ENCODE data around the gene LRRK2.
A peak's percentile ranks its signal among the peaks of the same experiment; 100 is the strongest.
"Not testable (repeated sequence)": the region's sequence is repeated elsewhere in the genome, so short reads cannot be mapped to it uniquely, and the experiment has no call there.

Gene LRRK2

DNA sequence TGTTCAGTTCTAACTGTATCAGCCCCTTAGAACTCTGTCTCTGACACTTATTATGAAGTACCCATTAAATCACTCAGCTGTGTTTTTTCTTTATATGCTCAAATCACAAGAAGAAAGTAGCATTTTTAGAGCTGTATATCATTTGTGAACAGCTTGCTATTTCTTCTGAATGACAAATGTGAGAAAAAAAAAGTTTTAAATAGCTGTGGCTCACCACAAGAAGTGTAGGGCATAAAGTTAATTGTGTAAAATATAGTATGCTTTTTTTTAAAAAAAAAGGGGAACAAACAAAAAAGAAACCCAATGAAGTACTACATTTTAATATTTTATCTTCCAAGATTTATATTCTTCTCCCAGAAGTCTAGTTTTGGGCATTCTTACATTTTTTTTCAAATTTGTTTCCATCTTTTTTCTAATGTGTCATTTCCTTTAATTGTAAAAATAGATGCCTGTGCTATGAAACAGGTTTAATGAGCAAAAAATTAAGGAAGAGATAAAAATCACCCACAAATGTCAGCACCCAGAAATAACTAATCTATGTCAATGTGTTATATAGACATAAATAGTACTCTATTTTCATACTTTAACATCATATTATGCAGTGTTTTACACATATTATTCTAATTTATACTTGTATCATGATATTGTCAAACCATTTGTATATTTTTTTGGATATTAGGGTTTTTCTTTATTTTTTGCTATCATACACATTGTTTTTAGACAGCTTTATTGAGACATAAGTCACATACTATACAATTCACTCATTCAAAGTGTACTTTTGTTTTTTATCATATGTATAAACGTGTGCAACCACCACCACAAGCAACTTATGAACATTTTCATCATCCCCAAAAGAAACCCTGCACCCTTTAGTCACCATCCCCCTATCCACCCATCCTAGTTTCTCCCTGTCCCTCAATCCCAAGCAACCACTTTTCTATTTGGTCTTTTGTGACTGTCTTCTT is 22.4 kb upstream of the LRRK2 start:
- Mint-ChIP-seq H3K36me3 (no peaks in the 10 kb centered on the region), H3K27ac (no peak overlapping the region), H3K4me3 (no peak overlapping the region), H3K4me1 (no peaks in the 10 kb centered on the region), H3K9me3 (no peaks in the 10 kb centered on the region), H3K27me3 (peaks cover 7% of the 10 kb centered on the region)
- CTCF ChIA-PET: no interaction called here
- no peak for DNase-seq

DNA sequence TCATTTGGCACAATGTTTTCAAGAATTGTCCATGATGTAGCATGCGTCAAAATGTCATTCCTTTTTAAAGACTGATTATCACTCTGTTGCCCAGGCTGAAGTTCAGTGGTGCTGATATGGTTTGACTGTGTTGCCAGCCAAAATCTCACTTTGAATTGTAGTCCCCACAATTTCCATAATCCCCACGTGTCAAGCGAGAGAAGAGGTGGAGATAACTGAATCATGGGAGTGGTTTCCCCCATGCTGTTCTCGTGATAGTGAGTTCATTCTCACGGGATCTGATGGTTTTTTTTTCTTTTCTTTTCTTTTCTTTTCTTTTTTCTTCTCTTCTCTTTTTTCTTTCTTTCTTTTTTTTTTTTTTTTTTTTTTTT is 21.8 kb upstream of the LRRK2 start:
- Mint-ChIP-seq H3K27ac (no peak overlapping the region), H3K27me3 (peaks cover 7% of the 10 kb centered on the region), H3K4me3 (no peak overlapping the region), H3K36me3 (no peaks in the 10 kb centered on the region), H3K4me1 (no peaks in the 10 kb centered on the region), H3K9me3 (no peaks in the 10 kb centered on the region)
- CTCF ChIA-PET: no interaction called here
- DNase-seq: no peak

DNA sequence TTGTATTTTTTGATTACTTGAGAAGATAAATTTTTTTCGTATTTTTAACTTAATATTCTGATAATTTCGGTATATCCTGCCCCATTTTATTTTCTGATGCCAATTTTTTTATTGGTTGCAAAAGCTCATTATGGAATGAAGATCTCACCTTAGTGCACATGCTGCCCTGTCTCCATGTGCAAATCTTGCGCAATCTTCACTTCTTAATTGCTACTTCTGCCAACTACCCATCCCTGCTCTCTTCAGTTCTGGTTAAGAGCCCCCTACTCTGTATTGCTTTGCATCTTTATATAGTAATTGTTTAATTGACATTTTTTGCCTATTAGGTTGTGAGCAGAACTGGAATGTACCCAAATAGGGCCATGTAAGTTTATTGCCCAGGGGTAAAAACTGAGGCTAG is 20.5 kb upstream of the LRRK2 start:
- Mint-ChIP-seq H3K4me3 (no peak overlapping the region), H3K27ac (no peak overlapping the region), H3K4me1 (no peaks in the 10 kb centered on the region), H3K36me3 (no peaks in the 10 kb centered on the region), H3K9me3 (no peaks in the 10 kb centered on the region), H3K27me3 (peaks cover 4% of the 10 kb centered on the region)
- DNase-seq: no peak
- CTCF ChIA-PET: no interaction called here

- CTCF ChIA-PET: no interaction called here
- no peaks in the 10 kb centered on the region for H3K36me3 Mint-ChIP-seq
- H3K4me1 Mint-ChIP-seq: no peaks in the 10 kb centered on the region
- H3K27ac Mint-ChIP-seq: no peak overlapping the region
- DNase-seq: no peak
- H3K4me3 Mint-ChIP-seq: no peak overlapping the region
- no peaks in the 10 kb centered on the region for H3K9me3 Mint-ChIP-seq
- peaks cover 4% of the 10 kb centered on the region for H3K27me3 Mint-ChIP-seq
These were observed 17.2 kb upstream of the LRRK2 start for GRCh38 chr12:40207551-40207950.

- H3K27me3 Mint-ChIP-seq: no peaks in the 10 kb centered on the region
- H3K36me3 Mint-ChIP-seq: no peaks in the 10 kb centered on the region
- no peaks in the 10 kb centered on the region for H3K4me1 Mint-ChIP-seq
- no peak for DNase-seq
- H3K27ac Mint-ChIP-seq: no peak overlapping the region
- H3K9me3 Mint-ChIP-seq: no peaks in the 10 kb centered on the region
- H3K4me3 Mint-ChIP-seq: no peak overlapping the region
- CTCF ChIA-PET: interaction anchor here (0.7 kb wide), 1 partner anchor 11 kb away, joined by 5 read pairs; no protein-coding TSS in a partner anchor
These were observed 15.9 kb upstream of the LRRK2 start for GRCh38 chr12:40208707-40209446.

- Mint-ChIP-seq H3K4me3 (no peak overlapping the region), H3K27ac (no peak overlapping the region), H3K9me3 (no peaks in the 10 kb centered on the region), H3K36me3 (no peaks in the 10 kb centered on the region), H3K27me3 (no peaks in the 10 kb centered on the region), H3K4me1 (no peaks in the 10 kb centered on the region)
- CTCF ChIA-PET: no interaction called here
- no peak for DNase-seq
These were observed 14.9 kb upstream of the LRRK2 start for GRCh38 chr12:40209886-40210285.

DNA sequence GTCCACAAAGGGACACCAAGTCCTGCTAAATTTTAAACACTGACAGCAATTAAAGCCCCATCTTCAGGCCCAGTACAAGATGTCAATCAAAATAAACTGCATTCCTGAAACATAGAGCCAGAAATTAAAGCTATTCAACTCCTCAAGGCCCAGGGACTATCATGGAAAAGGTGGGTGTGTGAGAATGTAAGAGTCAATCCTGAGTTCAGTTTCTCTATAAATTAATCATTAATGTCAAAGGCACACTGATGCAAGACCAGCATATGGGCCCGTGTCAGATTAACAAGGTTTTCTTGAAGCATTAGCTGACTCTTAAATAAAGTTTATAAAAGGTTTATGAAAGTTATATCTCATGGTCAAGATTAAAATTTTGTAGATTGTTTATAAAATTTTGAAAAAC is 13.6 kb upstream of the LRRK2 start:
- H3K27ac Mint-ChIP-seq, H3K4me3 Mint-ChIP-seq, H3K9me3 Mint-ChIP-seq, H3K27me3 Mint-ChIP-seq, H3K4me1 Mint-ChIP-seq, CTCF ChIA-PET, H3K36me3 Mint-ChIP-seq, DNase-seq: not testable (repeated sequence)

DNA sequence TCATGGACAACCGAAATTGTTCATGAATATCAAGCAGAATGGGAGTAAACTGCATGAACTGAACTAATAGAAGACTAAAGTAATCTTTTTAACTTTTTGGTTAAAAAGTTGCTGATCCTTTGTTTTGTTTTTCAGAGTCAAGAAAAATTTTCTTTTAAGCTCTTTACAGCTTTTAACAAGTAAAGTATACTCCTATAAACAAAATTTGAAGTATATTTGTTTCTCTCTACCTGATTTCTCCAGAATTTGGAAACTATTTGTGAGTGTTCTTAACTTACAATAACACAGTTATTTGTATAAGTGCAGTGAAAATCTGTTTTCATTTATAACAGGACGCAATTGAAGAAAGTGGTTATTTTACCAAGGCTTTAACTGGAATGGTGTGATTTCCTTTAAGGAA is 12.2 kb upstream of the LRRK2 start:
- no peaks in the 10 kb centered on the region for H3K9me3 Mint-ChIP-seq
- no peaks in the 10 kb centered on the region for H3K36me3 Mint-ChIP-seq
- H3K27ac Mint-ChIP-seq: no peak overlapping the region
- H3K4me1 Mint-ChIP-seq: no peaks in the 10 kb centered on the region
- no peak for DNase-seq
- no peak overlapping the region for H3K4me3 Mint-ChIP-seq
- peaks cover 4% of the 10 kb centered on the region for H3K27me3 Mint-ChIP-seq
- CTCF ChIA-PET: no interaction called here

DNA sequence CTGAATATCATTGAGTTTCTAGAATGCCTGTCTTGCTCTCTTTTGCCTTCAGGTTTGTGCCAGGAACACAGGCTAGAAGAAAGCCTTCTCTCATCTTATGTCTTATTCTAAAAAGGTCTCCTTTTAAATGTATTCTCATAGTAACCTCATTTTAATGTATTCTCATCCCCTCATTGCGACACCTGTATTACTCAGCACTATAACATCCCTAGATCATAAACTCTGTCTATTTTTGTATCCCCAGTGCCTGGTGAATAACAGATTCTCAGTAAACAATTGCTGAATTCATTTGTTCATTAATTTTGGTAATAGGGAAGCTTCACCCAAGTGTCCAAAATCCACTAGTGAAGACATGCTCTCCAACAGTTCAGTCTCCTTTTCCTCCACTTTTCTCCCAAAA is 8.8 kb upstream of the LRRK2 start:
- CTCF ChIA-PET: no interaction called here
- Mint-ChIP-seq H3K27ac (no peak overlapping the region), H3K27me3 (peaks cover 4% of the 10 kb centered on the region), H3K4me1 (no peaks in the 10 kb centered on the region), H3K9me3 (no peaks in the 10 kb centered on the region), H3K4me3 (no peak overlapping the region), H3K36me3 (no peaks in the 10 kb centered on the region)
- no peak for DNase-seq

- Mint-ChIP-seq H3K27ac (no peak overlapping the region), H3K4me3 (no peak overlapping the region), H3K36me3 (no peaks in the 10 kb centered on the region), H3K4me1 (no peaks in the 10 kb centered on the region), H3K27me3 (peaks cover 4% of the 10 kb centered on the region), H3K9me3 (no peaks in the 10 kb centered on the region)
- CTCF ChIA-PET: no interaction called here
- no peak for DNase-seq
These were observed 8.1 kb upstream of the LRRK2 start for GRCh38 chr12:40216516-40217288.

DNA sequence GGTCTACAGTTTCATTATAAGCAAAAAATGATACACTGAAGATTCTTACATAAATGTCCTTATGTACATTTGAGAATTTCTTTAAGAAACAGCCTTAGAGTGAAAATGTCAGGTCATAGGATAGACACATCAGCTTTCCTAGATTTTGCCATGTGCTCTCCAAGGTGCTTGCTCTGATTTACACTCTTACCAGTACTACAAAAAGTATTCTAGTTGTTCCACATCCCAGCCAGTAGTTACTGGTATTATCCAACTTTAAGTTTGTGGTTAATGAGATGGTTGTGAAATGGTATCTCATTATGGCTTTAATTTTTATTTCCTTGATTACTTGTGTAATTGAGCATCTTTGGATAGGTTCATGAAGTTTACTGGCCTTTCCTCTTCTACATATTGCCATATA is 5.0 kb upstream of the LRRK2 start:
- Mint-ChIP-seq H3K4me3 (no peak overlapping the region), H3K27ac (no peak overlapping the region), H3K9me3 (no peaks in the 10 kb centered on the region), H3K36me3 (peaks cover 3% of the 10 kb centered on the region), H3K27me3 (peaks cover 26% of the 10 kb centered on the region), H3K4me1 (peaks cover 7% of the 10 kb centered on the region)
- CTCF ChIA-PET: interaction anchor here (0.6 kb wide), 1 partner anchor 11 kb away, joined by 5 read pairs; no protein-coding TSS in a partner anchor
- no peak for DNase-seq

DNA sequence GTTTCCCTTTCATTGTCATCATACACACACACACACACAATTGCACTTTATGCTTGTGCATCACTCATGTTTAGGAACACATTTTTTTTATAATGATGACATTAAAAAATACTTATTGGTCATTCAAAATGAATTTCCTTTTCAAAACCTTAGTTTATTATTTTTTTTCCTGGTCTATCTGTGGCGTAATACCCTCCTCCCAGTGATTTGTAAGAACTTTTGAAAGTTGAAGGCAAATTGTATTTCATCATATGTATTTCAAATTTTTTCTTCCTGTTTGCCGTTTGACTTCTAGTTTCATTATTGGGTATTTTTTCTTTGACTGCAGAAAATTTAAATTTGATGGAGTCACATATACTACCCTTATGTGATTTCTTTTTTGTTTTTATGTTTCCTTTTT is 2.5 kb upstream of the LRRK2 start:
- peaks cover 41% of the 10 kb centered on the region for H3K27me3 Mint-ChIP-seq
- H3K36me3 Mint-ChIP-seq: peaks cover 5% of the 10 kb centered on the region
- H3K9me3 Mint-ChIP-seq: no peaks in the 10 kb centered on the region
- H3K27ac Mint-ChIP-seq: no peak overlapping the region
- CTCF ChIA-PET: no interaction called here
- no peak for DNase-seq
- H3K4me3 Mint-ChIP-seq: no peak overlapping the region
- H3K4me1 Mint-ChIP-seq: peaks cover 13% of the 10 kb centered on the region

GRCh38 chr12:40223646-40224045 is 1.2 kb upstream of the LRRK2 start:
- H3K9me3 Mint-ChIP-seq: no peaks in the 10 kb centered on the region
- H3K27me3 Mint-ChIP-seq: peaks cover 41% of the 10 kb centered on the region
- no peak overlapping the region for H3K4me3 Mint-ChIP-seq
- no peak overlapping the region for H3K27ac Mint-ChIP-seq
- CTCF ChIA-PET: no interaction called here
- H3K4me1 Mint-ChIP-seq: peaks cover 13% of the 10 kb centered on the region
- H3K36me3 Mint-ChIP-seq: peaks cover 5% of the 10 kb centered on the region
- no peak for DNase-seq

DNA sequence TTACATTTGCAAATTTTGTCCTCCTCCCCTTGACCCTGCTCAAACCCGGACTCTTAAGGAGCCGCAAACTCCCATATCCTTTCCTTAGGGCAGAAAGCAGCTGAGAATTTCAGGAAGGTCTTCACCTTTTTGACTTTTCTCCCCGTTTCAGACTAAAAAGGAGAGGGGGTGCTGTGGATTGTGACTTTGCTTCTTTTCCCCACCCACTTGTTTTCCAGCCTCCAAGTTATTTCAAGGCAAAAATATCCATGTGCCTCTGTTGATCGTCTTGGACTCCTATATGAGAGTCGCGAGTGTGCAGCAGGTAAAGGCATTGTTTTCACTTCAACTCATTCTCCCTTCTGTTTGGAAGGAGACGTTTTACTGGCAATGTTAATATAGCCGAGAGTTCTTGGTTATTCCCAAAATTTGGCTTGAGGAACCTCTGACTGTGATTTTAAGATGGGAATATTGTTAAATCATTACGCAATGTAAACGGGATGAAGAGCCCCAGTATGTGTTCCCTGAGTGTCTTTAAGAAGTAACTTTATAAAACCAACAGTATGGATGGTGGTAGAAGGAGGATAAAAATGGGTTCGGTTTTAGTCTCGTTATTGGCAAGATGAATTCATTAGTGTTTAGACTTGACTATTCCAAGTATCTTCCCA is 663 bp downstream of the LRRK2 start:
- CTCF ChIA-PET: no interaction called here
- peaks cover 5% of the 10 kb centered on the region for H3K36me3 Mint-ChIP-seq
- H3K27me3 Mint-ChIP-seq: peaks cover 41% of the 10 kb centered on the region
- peak overlapping the region; percentile 49 for H3K4me3 Mint-ChIP-seq
- DNase-seq: no peak
- peaks cover 13% of the 10 kb centered on the region for H3K4me1 Mint-ChIP-seq
- H3K27ac Mint-ChIP-seq: no peak overlapping the region
- H3K9me3 Mint-ChIP-seq: no peaks in the 10 kb centered on the region
